ENCODE data around the gene NEGR1. TPM values are rescaled to one million over a fixed set of nuclear protein-coding genes. Genes with fewer than 3 reads are reported as not detected.

Gene NEGR1
- total and polyA plus RNA-seq, 4 donors, result 0.86 to 7.3 (median 2.5) TPM

DNA sequence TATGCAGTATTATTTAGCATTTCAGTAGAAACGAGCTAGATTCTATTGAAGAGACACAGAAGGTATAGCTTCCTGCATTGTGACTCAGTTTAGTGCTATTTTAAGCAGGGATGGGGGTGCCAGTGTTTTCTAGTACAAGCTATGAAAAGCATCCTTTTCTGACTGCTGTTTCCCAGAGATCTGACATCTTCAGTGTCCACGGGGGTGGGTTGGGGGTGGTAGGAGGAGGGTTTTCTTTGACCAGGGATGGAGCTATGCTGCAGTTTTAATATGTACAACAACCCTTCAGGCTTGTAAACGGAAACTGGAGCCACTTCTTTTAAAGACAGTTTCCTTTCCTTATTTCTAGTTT lies 2.7 kb upstream of the NEGR1 start:
- 1 to 3% methylated on average over 3 of the region's 3 CpGs for WGBS, 2 donors
- no peak for ATAC-seq (ENCODE audit: insufficient read depth, low FRiP score)
- no peak overlapping the region for H3K4me3 ChIP-seq
- H3K9ac ChIP-seq (ENCODE audit: insufficient read depth in 1 of 2, low read length in 2 of 2), result peak overlapping the region; percentile 55 to 96
- H3K4me1 ChIP-seq (ENCODE audit: control insufficient read depth in 5 of 5, insufficient read depth in 5 of 5, low read length in 5 of 5), result peaks cover 0 to 15% (median 7%) of the 10 kb centered on the region in 5 donors
- H3K36me3 ChIP-seq (ENCODE audit: control insufficient read depth in 4 of 4, insufficient read depth in 4 of 4, low read length in 4 of 4), result no peaks in the 10 kb centered on the region
- DNase-seq, result peak in 2 of 3 donors; percentile 27 to 59
- TF ChIP-seq, protein P1, sequence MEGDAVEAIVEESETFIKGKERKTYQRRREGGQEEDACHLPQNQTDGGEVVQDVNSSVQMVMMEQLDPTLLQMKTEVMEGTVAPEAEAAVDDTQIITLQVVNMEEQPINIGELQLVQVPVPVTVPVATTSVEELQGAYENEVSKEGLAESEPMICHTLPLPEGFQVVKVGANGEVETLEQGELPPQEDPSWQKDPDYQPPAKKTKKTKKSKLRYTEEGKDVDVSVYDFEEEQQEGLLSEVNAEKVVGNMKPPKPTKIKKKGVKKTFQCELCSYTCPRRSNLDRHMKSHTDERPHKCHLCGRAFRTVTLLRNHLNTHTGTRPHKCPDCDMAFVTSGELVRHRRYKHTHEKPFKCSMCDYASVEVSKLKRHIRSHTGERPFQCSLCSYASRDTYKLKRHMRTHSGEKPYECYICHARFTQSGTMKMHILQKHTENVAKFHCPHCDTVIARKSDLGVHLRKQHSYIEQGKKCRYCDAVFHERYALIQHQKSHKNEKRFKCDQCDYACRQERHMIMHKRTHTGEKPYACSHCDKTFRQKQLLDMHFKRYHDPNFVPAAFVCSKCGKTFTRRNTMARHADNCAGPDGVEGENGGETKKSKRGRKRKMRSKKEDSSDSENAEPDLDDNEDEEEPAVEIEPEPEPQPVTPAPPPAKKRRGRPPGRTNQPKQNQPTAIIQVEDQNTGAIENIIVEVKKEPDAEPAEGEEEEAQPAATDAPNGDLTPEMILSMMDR (IDR thresholded peaks at IDR 0.05; ENCODE audit: control extremely low read depth, extremely low read depth), result no peak
- peaks cover 0 to 4% (median 0%) of the 10 kb centered on the region in 4 donors for H3K9me3 ChIP-seq (ENCODE audit: control insufficient read depth in 4 of 4, insufficient read depth in 3 of 4, low read length in 3 of 4)
- peak overlapping the region in 1 of 2 donors; percentile 91 for H3K27ac ChIP-seq (ENCODE audit: low read depth in 1 of 2, low read length in 1 of 2)
- peaks cover 0 to 31% (median 0%) of the 10 kb centered on the region in 3 donors for H3K27me3 ChIP-seq (ENCODE audit: control insufficient read depth in 3 of 3, insufficient read depth in 3 of 3, low read length in 2 of 3)

DNA sequence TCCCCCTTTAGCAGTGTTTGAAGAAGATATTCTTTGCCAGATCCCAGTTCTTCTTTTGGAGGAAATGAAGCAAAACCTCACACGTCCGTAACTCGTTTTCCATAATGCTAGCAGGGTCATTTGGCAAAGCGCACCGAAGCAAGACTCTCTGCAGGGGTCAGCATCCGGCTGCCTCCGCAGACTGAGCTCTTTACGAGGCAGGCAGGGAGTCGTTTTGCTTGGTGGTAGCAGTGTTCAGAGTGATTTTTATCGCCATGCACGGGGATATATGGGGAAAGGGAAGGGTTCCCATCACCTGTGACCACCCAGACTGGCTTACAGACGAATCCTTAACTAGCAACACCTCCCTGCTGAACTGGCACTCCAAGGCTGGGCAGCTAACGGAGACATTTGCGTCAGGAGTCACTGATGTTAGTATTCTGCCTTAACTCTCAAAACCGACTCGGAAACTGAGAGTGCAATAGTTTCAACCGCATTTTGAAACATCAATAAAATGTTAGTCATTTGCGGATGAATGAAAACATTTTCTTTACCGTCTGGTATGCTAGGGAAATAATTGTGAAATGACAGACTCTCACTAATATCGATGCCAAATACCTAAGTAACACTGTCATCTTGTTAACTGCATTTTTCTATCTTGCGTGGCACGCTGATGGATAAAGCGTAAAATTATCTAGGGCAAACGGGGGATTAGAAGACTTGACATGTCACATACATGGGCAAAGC lies 2.2 kb upstream of the NEGR1 start:
- peaks cover 0 to 34% (median 0%) of the 10 kb centered on the region in 3 donors for H3K27me3 ChIP-seq (ENCODE audit: control insufficient read depth in 3 of 3, insufficient read depth in 3 of 3, low read length in 2 of 3)
- peak; percentile 4 for ATAC-seq (ENCODE audit: insufficient read depth, low FRiP score)
- no peaks in the 10 kb centered on the region for H3K36me3 ChIP-seq (ENCODE audit: control insufficient read depth in 4 of 4, insufficient read depth in 4 of 4, low read length in 4 of 4)
- DNase-seq, result peak; percentile 71 to 93 (median 88)
- peak overlapping the region; percentile 85 to 91 for H3K27ac ChIP-seq (ENCODE audit: low read depth in 1 of 2, low read length in 1 of 2)
- H3K4me1 ChIP-seq (ENCODE audit: control insufficient read depth in 5 of 5, insufficient read depth in 5 of 5, low read length in 5 of 5), result peaks cover 0 to 15% (median 7%) of the 10 kb centered on the region in 5 donors
- H3K9me3 ChIP-seq (ENCODE audit: control insufficient read depth in 4 of 4, insufficient read depth in 3 of 4, low read length in 3 of 4), result peaks cover 0 to 4% (median 0%) of the 10 kb centered on the region in 4 donors
- H3K9ac ChIP-seq (ENCODE audit: insufficient read depth in 1 of 2, low read length in 2 of 2), result peak overlapping the region; percentile 55 to 96
- TF ChIP-seq, protein P1 (IDR thresholded peaks at IDR 0.05; ENCODE audit: control extremely low read depth, extremely low read depth), result no peak
- 1% methylated on average over 24 of the region's 24 CpGs for WGBS, 2 donors
- H3K4me3 ChIP-seq, result peak overlapping the region; percentile 32

DNA sequence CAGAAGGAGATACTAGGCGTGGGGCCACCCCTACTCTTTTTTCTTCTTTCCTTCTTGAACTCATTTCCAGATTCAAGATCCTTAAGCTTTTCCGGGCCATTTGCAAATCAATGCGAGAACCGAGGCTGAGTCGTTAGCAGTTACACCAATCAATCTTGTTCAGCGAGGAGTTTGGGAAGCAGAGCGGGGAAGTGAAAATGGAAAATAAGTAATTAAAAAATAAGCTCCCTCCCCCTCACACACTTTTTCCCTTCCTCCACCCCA lies 1.7 kb upstream of the NEGR1 start:
- Histone ChIP-seq H3K4me1 (ENCODE audit: control insufficient read depth in 5 of 5, insufficient read depth in 5 of 5, low read length in 5 of 5) (peaks cover 0 to 15% (median 7%) of the 10 kb centered on the region in 5 donors), H3K4me3 (peak overlapping the region; percentile 63), H3K27ac (ENCODE audit: low read depth in 1 of 2, low read length in 1 of 2) (peak overlapping the region; percentile 85 to 91), H3K9me3 (ENCODE audit: control insufficient read depth in 4 of 4, insufficient read depth in 3 of 4, low read length in 3 of 4) (peaks cover 0 to 4% (median 0%) of the 10 kb centered on the region in 4 donors), H3K27me3 (ENCODE audit: control insufficient read depth in 3 of 3, insufficient read depth in 3 of 3, low read length in 2 of 3) (peaks cover 0 to 34% (median 0%) of the 10 kb centered on the region in 3 donors), H3K9ac (ENCODE audit: insufficient read depth in 1 of 2, low read length in 2 of 2) (peak overlapping the region in 1 of 2 donors; percentile 96), H3K36me3 (ENCODE audit: control insufficient read depth in 4 of 4, insufficient read depth in 4 of 4, low read length in 4 of 4) (no peaks in the 10 kb centered on the region)
- 0 to 1% methylated on average over 7 of the region's 7 CpGs for WGBS, 2 donors
- ATAC-seq (ENCODE audit: insufficient read depth, low FRiP score), result no peak
- TF ChIP-seq, protein P1 (IDR thresholded peaks at IDR 0.05; ENCODE audit: control extremely low read depth, extremely low read depth), result no peak
- no peak for DNase-seq

Data from lung (tissue), 12 donors.